Fibroblast of the conjunctiva (primary cell): ENCODE data around the gene ISLR.

Source experiments
- DNase-seq: peaks from one replicate; pipeline ENCODE4 v3.0.0-alpha.2; 2010; ENCODE audit warnings: low read depth

ISLR gene

DNA sequence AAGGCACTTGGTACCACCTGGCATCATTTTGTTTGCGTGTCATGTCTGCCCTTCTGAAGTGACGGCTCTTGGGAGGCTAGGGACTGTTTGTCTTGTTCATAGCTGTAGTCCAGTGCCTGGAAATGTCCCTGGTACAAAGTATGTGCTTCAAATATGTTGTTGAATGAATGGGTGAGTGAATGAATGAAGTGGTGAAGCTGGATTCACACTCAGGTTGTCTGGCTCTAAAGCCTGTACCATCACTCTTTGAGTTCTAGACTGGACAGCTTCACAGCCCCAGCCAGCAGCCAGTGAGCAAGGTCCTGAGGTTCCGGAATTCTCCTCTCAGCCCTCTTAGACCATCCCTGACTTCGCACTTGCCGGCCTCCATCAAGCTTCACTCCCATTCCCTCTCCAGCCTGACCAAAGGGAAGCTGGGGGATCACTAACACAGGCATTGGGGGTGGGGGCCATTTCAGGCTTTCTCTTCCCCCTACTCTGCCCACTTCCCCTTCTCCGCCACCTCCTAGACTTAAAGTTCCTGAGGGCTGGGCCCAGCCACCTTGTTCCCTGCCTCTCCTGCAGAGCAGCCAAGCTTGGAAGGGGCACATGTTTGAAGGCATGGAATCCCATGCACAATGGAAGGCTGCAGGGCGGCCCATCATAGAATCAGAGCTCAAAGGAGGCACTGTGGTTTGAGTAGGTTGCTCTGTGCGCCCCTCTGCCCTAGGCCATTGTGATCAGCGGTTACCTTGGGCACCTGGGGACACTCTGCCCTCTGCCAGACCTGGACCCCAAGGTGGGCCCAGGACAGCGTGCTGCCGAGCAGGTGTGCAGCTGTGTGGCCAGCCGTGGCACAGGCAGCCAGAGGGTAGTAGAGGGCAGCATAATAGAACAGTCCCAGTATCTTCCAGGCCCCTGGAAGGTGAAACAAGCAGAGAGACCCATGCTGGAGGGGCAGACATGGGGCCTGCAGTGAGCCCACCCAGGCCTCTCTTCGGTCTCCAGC lies 21.4 kb downstream of the ISLR start:
- DNase-seq = no peak

DNA sequence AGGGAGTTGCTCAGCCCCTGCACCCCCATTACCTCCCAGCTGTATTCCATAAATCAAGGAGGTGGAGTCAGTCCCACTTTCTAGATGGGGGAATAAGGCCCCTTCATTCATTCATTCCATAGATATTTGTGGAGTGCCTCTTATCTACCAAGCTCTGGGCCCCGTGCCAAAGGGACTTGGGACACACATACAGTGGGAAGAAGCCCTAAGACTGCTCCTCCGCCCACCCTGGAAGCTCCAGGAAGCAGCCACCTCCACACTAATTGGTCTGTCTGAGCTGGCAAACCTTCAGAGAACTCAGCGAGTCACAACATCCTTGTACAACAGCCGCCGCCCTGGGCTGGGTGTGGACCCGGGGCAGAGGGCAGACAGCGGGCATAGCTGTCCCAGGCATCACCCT lies 22.7 kb downstream of the ISLR start:
- no peak for DNase-seq

DNA sequence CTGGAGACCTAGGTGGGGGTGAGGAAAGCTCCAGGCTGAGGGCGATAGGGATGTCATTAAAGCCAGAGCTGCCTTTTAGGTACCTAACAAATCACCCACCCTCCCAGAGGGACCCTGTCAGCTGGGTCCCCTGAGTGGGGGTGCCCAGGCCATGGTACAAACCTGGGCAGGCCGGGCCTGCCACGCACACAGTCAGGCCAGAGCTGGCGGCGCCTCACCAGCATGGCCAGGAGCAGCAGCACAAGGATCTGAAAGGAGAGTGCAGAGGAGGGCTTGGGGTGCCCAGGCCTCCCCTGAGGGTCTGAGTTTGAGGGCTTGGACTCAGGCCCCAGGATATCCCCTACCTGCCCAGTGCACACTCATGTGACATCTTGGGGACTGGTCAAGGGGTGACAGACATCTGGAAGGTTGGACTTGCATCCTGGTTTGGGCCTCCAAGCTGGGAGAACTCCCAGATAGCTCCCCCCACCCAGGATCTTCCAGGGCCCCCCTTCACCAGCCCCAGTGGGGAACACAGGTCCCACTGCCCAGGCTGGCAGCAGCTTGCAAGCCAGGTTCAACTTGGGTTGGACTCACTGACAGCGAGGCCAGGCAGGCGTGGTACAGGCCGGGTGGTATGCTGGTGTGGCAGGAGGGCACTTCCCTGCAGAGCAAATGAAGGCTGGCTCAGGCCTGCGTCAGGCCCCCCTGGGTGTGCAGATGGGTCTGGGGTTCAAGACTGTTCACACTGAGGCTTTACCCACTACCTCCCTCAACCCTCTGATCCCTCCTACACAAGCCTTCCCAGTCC lies 23.9 kb downstream of the ISLR start:
- DNase-seq = no peak

DNA sequence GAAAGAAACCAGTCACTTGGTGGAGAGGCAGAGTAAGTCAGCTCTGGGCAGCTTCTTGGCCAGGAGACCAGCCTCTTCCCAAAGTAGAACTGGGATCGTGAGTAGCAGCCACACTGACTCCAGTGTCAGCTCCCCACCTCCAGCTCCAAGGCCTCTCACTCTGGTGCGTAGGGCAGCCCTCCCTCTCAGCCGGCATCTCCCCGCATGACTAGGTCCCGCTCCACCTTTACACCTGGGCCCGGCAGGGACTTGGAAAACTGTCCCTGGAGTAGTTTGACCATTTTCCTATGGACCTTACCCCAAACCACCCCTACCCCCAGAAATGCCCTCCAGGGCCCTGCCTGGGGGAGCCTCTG lies 25.8 kb downstream of the ISLR start:
- DNase-seq = no peak

DNA sequence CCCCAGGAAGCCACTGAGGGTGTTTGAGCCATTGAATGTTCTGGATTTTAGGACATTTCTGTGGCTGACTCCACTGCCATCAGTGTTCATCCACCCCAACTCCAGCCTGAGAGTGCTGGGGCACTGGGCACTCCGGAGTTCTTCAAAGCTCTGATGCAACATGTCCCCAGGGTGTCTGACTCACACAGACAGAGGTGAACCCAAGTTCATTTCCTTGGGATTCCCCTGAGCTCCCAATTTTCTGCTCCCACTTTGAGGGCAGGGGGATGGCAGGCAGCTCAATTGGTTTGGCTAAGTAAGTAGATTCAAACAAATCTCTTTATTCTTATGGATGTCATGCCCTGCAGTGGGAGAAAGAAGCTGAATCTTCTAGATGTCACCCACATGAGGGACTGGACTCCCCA lies 26.9 kb downstream of the ISLR start:
- DNase-seq = peak; percentile 70

DNA sequence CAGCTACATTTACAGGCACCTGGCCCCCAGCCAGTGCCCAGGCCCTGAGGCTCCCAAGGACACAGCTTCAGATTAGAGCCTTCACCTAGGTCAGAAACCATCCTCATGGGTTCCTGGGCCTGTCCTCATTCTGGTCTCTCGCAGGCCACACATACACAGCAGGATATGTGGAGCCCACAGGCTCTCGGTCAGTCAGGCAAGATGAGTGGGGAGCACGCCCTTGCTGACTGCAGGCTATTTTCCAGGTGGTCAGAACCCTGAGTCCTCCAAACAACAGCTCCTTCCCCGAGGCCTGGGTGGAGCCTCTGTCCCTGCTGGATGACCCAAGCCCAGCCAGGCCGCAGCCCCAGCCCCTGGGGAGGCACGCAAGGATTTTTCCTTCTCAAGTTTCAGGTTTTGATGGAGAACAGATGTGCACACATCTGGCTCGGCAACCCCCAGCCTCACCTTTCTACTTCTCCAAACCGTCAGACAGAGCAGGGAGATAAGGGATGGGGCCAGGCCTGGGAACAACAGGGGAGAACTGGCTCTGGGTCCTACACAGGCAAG lies 27.4 kb downstream of the ISLR start:
- DNase-seq = no peak

DNA sequence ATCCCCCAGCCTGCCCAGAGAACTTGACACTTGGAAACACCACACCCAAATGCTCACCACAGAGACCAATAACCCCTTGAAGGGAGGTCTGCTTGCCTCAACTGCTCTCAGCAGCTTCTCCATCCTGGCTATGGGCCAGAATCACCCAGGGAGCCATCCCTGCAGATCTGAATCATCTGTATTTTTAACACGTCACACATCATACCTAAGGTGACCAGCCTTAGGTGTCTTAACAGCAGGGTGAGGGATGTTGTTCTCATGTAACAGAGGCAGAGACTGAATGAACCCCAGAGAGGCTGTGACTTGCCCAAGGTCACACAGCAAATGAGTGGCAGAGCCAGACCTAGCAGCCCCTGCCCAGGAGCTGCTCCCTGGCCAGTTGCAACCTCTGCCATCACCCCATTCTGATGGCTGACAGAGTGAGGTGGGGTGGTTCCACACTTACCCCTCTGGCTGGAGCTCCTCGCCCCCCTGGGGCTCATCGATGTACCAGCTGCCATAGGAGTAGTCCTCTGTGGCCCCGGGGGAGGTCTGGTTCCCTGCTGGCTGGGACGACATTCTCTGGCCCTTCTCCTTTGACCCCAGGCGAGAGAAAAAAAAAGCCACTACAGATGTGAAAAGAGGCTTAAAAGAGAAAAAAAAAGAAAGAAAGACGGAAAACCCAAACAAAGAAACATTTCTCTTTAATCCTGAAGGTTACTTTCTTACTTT lies 28.4 kb downstream of the ISLR start:
- no peak for DNase-seq

DNA sequence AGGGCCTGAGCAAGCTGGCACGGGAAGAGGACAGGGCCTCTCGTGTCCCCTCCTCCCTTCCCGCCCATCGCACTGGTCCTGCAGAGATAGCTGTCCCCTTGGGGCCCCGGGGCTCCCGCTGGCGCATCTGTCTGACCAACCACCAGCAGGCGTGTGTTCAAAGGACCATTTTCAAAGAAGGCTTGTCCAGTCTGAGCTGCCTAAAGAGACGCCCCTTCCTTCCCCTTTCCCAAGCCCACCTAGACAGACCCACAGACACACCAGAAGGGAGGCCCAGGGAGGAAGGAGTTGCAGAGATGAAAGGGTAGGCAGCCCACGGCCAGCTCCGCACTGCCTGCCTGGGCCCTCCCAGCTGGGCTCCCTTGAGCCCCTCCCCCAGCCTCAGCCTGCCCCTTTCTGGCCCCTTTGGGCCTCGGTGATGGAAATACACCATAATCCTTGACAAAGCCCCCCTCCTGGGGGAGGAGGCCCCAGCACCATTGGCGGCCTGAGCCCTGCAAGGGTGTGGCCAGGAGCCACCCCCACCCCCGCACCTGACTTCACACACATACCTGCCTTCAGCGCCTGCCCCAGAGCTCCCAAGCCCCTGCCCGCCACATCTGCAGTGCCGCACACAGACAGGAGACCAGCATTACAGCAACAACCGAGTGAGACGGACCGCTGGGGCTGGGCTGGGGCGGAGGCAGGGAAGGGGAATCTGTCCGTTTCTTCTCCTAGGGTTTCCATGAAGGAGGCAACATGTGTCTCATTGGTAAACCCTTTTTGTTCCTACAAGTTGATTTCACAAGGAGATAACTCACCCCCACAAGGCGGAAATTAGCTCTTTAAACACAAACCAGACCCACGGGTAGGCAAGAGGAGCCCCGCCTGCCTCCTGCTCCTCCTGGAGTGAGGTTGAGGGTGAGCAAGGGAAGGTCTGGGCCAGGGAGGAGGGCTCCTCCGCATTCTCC lies 29.2 kb downstream of the ISLR start, which contains the start of gene STRA6:
Gene STRA6, minus strand, starts transcription at position 336 of the 950 bp plus-strand sequence. CDS start 520 bp downstream, outside the sequence.
- DNase-seq = no peak

DNA sequence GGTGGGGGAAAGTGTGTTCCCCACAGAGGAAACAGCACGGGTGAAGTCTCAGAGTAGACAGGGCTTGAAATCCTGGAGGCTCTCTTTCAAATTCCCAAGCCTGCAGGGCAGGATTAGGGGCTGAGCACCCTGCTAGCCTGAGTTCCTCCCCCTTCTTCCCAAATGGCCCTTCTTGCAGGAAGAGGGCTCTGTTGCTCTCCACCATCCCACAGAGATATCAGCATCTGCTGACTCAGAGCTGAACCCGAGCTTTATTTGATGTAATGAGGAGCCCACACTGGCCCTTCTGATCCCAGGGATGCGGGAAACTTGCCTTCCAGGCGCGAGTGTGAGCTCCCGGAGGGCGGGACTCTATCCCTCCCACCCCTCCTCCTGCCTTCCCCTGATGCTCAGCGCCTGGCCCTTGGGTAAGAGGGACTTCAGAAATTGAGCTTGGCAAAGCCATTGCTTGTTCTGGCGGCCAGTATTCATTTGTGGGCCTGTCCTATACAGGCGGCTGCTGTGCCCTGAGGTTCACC lies 30.5 kb downstream of the ISLR start:
- no peak for DNase-seq

DNA sequence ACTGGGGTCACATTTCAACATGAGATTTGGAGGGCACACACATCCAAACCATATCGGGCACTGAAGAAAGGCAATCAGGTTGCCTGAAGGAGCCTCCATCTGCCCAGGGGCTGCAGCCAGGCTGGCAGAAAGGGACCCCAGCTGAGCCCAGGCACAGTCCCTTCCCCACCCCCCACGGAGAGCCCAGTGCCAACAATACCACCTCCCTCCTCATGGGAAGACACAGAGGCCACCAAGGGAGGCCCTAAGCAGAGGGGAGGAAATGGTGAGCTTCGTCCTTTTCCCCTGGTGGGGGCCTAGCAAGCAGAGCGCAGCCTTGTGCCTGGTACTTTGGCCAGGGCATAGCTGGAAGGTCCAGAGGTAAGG lies 32.1 kb downstream of the ISLR start:
- no peak for DNase-seq

DNA sequence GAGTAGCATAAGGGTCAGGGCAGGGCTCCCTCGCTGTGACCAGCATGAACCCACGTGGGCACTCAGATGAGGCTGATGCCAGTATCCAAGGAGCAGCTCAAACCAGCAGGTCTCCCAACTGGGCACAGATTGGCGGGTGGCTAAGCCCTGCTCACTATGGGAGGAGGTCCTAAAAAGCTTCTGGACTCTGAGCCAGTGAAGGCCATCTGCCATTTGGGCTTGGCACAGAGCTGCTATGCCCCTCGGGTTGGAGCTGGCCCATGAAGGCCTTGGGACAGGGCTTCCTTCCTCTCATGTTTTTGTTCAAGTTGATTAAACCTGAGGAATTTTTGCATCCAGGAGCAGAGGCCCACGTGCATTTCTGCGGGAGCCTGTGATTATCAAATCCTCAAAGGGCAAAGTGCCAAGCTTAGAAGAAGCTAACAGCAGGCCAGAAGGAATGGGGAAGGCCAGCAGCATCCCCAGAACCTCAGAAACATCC lies 33.3 kb downstream of the ISLR start:
- DNase-seq = no peak

DNA sequence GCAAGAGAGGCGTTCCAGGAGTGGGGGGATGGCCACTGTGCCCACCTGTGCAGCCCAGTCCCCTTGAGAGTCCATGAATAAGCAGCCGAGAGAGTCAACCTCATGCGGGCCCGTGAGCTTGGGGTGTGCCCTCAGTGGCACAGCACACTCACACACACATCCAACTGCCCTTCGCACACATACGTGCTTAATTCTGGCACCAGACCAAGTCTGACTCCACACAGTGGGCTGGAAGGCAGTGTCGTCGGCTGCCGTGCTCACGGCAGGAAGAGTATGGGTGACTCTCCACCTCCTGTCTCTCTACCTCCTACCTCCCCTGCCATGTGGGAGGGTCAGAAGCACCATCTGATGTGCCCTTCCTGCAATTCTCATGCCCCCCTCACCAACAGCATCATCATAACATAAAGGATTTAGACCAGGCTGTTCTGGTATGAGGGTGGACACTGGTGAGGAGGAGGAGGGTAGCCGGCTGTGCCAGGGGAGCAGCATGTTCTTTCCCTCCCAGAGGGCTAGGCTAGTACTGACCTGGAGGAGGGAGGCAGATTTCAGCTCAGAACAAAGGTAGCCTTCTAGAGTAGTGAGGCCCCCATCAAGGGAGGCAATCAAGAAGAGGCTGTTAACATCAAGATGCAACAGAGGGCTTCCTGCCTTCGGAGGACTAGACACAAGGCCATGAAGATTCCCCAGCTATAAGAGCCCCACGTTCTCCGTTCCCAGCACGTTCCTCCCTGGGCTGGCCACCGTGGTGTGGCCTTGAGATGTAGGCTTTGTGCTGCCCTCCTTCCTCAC lies 34.3 kb downstream of the ISLR start:
- DNase-seq = no peak

DNA sequence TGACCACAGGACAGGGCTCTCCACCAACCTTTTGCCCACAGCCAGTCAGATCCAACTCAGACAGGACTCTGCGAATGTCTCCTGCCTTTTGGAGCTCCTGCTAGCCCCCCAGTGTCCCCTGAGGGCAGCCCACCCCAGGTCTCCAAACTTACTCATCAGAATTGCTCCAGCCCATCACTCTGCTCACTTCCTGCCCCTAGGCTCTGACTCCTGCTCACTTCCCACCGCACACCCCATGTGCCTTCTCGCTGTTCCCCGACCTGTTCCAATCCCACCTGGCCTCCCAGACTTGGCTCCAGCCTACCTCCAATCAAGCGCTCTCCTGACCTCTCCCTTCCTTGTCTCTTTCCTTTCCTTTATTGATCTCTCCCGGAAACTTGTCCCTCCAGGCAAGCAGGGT lies 35.0 kb downstream of the ISLR start:
- DNase-seq = no peak

DNA sequence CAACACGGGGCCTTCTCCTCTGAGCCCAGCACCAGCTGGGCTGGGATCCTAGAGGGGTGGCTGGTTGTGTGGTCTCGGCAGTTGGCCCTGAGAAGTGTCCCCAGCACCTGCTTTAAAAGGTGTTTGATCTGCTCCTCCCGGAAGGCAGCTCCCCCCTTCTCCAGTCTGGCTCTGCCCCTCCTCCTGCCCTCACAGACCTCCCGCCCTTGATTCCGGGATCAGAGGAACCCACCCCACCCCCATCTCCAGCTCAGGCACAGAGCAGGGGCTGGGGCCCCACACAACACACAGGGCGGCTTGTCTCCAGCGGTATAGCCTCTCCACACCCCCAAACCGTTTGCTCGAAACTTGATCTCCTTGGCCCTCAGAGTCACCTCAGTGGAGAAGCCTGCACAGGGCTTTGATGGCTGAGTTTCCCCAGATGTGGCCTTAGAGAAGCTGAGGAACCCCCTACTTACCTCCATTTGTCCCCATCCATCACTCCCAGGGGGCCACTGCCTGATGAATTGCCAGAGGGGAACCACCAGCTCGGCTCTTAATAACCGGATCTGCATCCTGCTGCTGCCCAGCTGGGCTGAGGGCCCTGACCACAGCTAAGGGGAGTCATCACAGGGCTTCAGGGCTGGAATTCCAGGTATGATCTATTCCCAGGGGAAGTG lies 35.5 kb downstream of the ISLR start:
- DNase-seq = no peak

DNA sequence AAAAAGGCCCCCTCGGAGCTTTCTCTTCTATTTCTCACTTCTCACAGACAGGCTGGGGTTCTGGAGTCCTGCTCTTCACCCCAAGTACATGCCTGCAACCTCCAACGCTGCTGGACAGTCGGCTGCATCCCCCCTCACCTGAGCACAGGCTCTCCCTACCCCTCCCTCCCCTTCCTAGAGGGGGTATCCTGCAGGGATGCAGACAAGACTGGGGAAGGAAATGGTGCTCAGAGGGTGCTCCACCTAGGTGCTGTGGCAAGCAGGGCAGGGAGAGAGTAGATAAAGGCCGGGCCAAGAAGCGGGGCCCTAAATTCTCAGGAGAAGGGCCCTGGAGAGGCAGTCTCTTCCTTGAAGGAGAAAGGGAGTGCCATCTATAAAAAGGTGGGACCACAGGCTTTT lies 36.0 kb downstream of the ISLR start:
- DNase-seq = no peak

DNA sequence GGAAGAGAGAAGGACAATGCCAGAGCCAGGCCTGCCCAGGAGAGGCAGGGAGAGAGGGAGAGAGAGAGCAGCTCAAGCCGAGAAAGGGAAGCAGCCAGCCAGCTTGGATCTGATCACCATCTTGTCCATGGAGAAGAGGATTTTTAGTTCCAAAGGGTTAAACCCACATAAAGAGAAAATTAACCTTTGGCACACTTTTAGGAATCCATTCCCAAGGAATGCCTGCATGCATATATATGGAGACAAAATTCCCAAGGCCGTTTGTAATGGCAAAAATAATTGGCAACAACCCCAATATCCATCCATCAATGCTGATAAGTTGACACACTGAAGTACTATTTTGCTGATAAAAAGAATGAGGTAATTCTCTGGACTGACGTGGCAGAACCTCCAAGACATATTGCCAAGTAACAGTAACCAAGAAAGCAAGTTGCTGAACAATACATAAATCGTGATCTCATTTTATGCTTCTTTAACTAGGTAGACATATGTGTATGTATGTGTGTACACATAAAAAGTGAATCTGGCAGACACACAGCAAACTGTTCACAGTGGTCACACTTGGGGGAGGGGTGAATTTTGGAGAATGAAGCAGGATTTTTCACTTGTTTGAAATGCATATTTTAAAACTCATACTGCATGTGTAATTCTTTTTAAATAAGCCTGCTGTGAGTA lies 36.6 kb downstream of the ISLR start:
- no peak for DNase-seq

DNA sequence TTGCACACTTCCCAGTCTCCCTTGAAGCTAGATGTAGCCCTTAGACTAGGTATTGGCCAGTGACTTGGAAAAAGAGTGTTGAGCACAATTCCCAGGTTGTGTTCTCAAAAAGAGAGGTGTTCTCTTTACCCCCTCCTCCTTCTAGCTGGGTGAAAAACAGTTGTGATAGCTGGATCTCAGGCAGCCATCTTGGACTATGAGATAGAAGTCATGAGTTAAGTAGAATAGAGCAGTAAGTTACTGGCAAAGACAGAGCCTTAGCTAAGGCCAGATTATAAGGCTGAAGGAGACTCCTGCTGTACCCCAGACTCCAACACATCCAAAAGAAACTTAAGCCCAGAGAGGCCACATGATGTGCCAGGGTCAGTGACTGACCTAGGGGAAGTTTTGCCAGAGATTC lies 37.2 kb downstream of the ISLR start:
- DNase-seq = no peak

DNA sequence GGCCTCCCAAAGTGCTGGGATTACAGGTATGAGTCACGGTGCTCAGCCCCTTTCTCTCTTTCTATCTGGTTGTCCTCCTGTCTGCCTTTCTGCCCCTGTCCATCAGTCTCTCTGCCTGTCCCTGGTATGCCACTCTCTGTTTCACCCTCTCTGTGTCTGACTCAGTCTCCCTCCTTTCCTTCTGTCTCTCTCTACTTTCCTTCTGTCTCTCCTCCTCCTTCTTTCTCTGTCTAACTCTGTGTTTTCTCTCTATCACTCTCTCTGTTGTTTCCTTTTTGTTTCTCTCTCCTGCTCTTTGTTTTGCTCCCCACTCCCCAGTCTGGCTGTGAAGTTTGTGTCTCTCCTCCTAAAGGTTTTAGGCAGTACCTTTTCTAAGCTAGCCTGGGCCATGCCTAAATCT lies 38.1 kb downstream of the ISLR start:
- DNase-seq = no peak

DNA sequence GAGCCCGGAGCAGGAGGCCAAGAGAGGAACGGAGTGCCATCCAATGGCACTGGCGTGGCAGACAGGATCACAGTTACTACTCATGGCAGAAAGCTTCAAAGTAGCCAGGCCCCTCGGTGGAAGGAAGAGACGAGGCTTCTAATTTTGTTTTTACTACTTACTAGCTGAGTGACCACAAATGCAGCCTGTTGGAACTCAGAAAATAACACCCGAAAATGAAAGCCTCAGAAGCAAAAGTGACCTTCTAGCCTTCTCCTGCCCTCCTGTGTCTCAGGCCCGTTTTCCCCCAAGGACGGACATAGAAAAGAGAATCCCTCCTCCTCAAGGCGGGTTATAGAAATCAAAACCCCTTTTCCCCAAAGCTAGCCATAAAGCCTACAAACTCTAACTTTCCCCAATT lies 39.0 kb downstream of the ISLR start:
- no peak for DNase-seq
